NCI-H446 treated with DMSO at 0.1 percent for 48 hours (cell line): ENCODE results near the gene TMTC4.
A peak's percentile ranks its signal among the peaks of the same experiment; 100 is the strongest.
"Not testable (repeated sequence)": the region's sequence is repeated elsewhere in the genome, so short reads cannot be mapped to it uniquely, and the experiment has no call there.

ENCODE experiments used
- DNase-seq: peaks from one replicate; lab custom pipeline; 2025; lab: John Stamatoyannopoulos, UW

TMTC4 gene

DNA sequence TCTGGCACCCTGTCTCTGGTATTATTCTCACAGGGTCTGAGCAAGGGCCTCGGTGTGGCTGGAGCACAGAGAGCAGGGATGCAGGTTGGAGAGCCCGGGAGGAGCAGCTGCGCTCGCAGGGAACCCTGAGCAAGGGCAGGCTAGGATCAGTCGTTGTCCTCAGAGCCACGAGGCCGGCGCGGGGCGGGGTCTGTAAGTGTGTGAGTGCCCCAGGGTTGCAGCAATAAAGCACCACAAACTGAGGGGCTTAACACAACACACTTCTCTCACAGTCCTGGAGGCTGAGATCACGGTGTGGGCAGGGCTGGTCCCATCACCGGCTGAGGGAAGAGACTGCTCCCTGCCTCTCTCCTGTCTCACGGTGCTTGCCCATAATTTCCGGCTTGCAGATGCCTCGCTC, 47.5 kb downstream of the TMTC4 start:
- no peak for DNase-seq

GRCh38 chr13:100625447-100625846, 49.1 kb downstream of the TMTC4 start:
- no peak for DNase-seq

GRCh38 chr13:100620792-100621191, 53.8 kb downstream of the TMTC4 start:
- no peak for DNase-seq

- DNase-seq: no peak
Measured at GRCh38 chr13:100619940-100620339, 54.7 kb downstream of the TMTC4 start.

GRCh38 chr13:100618897-100619296, 55.7 kb downstream of the TMTC4 start:
- DNase-seq: not testable (repeated sequence)

DNA sequence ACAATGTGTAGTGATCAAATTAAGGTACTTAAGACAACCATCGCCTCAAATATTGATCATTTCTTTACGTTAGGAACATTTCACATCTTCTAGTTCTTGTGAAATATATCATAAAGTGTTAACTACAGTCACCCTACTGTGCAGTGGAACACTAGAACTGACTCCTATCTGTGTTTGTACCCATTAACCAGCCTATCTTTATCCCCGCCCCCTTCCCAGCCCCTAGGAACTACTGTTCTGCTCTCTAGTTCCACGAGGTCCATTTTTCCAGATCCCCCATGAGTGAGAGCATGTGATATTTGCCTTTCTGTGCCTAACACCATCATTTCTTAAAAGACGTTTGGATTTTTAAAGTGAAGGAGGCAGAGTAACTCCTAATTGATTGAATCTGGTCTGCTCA, 61.6 kb downstream of the TMTC4 start:
- DNase-seq: no peak

DNA sequence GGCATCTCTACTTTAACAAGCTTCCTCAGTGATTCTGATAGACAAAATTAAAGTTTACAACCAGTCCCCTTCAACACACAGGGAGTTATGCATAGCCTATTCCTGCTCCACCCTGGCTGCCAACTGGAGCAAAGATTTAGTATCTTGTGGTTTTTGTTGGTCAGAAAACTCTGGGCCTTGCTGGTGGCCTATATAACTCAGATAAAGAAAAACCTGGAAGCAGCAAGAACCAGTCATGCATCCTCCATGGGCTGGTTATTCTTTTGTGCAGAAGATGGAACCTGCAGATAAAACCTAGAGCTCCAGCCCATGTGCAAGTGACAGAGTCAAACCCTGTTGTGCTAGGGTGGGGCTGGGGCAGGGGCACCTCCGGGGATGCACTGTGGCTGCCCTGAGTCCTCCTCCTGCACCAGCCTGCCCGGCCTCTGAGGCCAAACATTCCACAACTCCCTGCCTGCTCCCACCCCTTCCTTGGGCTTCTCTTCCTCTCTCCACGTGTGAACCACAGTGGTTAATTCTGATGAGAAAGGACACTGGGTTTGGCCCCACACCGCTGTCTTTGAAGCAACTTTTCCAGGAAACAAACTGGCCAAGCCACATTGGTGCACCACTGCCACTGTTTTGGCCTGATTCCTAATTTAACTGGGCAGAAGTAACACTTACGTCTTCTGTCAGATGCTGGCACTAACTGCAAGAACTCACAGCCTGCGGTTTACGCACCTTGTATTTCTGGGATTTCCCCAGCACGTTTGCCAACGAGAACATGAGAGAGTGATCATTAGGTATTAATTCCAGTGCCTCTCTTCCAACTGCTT, 62.7 kb downstream of the TMTC4 start:
- DNase-seq: peak; percentile 8

- peak; percentile 51 for DNase-seq
Measured at GRCh38 chr13:100610391-100611347, 63.9 kb downstream of the TMTC4 start.

DNA sequence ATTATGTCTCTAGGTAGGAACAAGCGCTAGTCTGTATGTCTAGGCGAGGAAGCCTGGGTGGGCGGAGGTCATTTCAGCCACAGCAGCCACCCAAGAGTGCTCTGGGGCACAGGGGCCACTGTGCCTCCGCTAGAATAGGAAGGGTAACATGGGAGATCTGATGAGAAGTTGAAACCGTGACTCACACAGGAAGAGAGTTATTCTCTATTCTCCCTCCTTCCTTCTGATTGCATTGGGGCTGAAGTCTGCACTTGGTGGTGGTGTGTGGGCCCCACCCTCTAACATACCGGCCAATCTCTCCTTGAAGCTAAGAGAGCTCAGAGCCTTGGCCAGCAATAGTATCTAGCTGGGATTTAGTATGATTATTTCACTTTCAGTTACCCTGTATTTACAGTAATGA, 65.7 kb downstream of the TMTC4 start:
- no peak for DNase-seq

DNA sequence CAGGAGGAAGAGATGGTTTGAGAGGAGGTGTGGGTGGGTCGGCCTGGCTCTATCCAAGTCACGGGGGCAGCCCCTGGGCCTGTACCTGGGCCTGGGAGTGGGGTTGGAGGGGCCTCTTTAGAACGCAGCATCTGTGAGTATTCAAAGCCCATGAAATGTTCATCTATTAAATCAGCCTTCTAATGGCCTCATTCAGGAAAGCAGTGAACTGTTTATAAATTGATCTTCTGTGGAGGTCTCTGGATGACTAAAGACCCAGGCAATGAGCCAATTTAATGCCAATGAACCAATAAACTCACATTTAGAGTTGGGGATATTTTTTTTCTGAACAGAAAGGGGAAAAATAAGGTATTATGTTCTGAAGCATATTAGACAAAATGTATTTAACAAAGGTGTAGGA, 66.1 kb downstream of the TMTC4 start:
- DNase-seq: no peak

GRCh38 chr13:100604918-100605710, 69.5 kb downstream of the TMTC4 start:
- DNase-seq: no peak

DNA sequence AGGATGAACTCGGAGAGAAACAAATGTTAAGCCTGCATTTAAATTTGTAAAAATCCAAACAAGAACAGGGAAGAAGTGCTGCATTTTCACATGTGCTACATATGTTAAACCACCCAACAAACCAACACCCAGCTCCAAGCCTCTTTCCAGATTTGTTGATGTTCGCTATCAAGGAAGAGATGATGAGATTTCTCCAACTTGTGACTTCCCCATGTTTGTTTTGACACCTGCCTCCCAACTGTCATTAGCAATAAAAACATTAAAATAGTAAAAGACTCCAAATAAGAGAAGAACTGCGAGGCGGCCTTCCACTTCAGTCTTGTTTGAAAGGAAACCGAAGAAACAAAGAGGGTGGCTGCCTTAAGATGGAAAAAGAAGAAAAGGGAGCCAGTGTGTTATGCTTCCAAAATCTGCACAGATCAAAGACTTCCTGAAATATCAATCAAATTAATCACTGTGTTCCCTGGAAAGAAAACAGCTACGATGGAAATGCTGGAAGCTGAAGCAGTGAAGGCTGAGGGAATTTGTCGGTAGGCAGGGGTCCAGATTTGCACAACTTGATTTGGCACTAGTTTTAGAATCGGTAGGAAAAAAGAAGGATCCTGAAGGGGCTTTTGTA, 72.0 kb downstream of the TMTC4 start:
- no peak for DNase-seq

- no peak for DNase-seq
Measured at GRCh38 chr13:100601716-100602115, 72.9 kb downstream of the TMTC4 start.

DNA sequence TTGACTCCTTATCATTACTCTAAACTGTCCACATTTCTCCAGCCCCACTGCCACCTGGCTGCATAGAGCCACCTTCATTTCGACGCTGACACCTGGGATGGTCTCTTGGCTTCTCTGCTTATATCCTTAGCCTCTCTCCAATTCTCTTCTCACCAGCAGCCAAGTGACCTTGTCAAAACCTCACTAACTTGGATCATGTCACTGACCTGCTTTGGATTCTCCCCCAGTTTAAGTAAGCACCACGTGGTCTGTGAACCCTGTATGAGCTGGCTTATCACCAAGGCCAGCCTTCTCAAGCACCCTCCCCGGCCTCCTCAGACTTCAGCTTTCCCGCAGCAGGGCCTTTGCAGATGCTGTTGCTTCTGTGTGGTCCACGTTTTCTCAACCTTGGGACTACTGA, 73.7 kb downstream of the TMTC4 start:
- no peak for DNase-seq

- DNase-seq: no peak
Measured at GRCh38 chr13:100600461-100600860, 74.1 kb downstream of the TMTC4 start.

DNA sequence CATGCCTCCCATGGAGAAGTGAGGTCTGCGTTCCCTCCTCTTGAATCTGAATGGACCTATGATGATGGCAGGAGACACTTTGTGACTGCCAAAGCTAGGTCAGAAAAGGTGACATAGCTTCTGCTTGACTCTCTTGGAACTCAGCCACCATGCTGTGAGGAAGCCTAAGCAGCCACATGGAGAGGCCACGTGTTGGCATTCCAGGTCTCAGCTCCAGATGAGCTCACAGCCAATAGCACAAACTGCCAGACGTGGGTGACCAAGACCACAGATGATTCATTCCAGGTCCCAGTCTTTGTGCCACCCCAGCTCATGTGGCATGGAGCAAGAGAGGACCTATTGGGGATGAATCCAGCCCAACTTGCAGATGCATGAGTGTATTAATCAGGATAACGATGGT, 77.3 kb downstream of the TMTC4 start:
- peak; percentile 35 for DNase-seq

GRCh38 chr13:100596516-100596915, 78.1 kb downstream of the TMTC4 start:
- DNase-seq: peak; percentile 47

DNA sequence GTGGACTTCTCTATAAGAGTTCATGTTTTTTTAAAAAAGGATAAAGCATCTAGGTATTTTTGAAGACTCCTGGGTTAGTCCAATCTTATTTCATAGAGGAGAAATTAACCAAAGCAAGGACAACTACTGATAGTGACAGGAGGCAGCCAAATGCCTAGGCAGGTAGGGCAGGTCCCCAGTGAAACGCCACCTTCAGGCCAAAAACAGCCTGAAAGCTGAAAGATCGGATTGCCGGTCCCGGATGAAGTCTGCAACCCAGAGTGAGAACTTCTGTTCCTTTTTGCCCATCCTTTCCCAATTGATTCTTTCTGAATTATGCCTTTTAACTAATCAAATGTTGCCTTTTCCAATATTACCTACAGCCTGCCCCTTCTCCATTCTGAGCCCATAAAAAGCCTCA, 79.9 kb downstream of the TMTC4 start:
- no peak for DNase-seq

DNA sequence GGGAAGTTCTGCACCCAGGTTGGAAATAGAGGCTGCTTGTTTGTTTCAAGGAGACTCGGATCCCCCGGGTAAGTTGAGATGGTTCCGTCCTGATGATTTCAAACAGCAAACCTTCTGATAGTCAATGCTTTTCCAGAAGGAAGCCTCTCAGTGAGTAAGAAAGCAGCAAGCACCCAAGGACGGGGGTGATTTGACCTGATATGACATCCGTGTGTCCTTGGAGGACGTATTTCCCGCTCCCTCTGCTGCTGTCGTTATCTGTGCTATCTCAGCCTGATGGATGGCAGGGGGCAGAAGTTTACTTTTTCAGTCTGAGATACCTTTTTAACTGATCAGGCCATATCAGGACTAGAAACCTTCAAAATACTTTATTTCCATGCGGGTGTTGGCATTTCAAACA, 80.3 kb downstream of the TMTC4 start:
- no peak for DNase-seq

DNA sequence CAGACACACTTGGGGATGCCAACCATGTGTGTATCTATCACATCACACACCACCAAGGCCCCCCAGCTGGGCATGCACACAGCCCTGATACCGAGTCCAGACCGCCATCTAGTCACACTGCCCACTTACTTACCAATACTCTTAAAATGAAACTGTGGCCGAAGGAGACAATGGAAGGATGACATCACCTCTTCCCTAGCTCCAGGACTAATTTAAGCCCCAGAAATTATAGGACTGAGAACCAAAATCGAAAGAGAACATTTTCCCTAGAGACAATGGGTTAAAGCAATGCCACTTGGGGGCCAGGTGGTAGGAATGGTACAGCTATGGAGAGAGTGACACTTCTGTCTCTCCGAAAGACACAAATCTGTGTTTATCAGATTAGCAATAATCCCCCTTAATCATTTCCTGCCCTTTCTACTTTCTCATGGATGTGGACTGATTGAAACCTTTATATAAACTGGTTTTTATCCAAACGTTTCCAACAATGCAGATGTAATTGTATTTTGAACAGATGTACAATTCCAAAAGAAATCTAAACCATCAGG, 85.3 kb downstream of the TMTC4 start:
- no peak for DNase-seq
